Stomach (tissue), 4 donors: ENCODE measurements around the gene ANKRD17.

Experiments used
- EP300 ChIP-seq: sonication (generic); formaldehyde crosslinking; IDR thresholded peaks from one replicate; pipeline ENCODE4 v1.6.1; 2017; ENCODE audit warnings: antibody characterized with exemption
- POLR2A ChIP-seq, 4 donors: fragments of 450-650 bp; IDR thresholded peaks; one replicate each; pipeline ENCODE4 v1.6.1; 2016; ENCODE audit warnings: antibody characterized with exemption in 4 of 4, control low read depth in 2 of 4, mild to moderate bottlenecking in 1 of 4, moderate library complexity in 1 of 4
- TF ChIP-seq, protein P1 (sequence below), 7 experiments: fragments of 450-650 bp in 4 of 7; fragments of 200-600 bp in 3 of 7; sonication (generic) in 3 of 7; IDR thresholded peaks; one replicate each; pipeline ENCODE4 v1.5.1; 2016 to 2019; ENCODE audit warnings: antibody characterized with exemption in 7 of 7, control low read depth in 2 of 7, mild to moderate bottlenecking in 1 of 7

DNA sequence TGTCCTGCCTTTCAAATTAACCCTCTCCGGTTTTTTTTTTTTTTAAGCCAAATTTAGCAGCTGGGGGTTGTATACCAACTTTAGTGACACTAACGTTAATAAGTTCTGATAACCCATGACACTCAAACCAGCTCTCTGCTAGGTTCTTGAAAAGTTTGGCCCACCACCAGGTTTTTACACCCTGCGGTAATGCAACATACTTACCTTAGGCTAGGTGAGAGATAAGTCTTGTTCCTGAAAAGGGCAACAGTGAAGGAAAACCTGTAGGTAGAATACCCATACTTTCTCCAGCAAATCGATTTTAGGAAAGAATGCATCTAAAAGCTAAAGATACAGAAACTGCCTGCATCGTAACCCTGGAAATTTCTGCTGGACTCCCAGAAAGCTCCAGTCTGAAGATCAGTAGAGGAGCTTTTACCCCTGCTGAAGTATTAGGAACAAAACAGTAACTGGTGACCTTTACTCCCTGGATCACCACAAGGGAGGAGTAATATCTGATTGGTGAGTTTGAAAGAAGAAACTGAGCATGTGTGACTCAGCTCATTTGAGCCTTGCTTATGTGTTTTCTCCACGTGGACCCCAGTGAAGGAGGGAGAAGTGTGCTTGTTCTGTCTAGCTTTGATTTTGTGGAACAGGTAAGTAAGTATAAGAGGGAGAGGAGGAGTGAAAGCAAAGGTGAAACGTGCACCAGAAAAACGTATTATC lies 154.6 kb downstream of the ANKRD17 start:
- TF ChIP-seq, protein P1, sequence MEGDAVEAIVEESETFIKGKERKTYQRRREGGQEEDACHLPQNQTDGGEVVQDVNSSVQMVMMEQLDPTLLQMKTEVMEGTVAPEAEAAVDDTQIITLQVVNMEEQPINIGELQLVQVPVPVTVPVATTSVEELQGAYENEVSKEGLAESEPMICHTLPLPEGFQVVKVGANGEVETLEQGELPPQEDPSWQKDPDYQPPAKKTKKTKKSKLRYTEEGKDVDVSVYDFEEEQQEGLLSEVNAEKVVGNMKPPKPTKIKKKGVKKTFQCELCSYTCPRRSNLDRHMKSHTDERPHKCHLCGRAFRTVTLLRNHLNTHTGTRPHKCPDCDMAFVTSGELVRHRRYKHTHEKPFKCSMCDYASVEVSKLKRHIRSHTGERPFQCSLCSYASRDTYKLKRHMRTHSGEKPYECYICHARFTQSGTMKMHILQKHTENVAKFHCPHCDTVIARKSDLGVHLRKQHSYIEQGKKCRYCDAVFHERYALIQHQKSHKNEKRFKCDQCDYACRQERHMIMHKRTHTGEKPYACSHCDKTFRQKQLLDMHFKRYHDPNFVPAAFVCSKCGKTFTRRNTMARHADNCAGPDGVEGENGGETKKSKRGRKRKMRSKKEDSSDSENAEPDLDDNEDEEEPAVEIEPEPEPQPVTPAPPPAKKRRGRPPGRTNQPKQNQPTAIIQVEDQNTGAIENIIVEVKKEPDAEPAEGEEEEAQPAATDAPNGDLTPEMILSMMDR (IDR thresholded peaks at IDR 0.05), result no peak
- TF ChIP-seq EP300 (no peak), POLR2A (IDR thresholded peaks at IDR 0.05) (no peak)
